CD4-positive, alpha-beta memory T cell (primary cell): ENCODE results near the gene PACSIN1. TPM values are rescaled to one million over a fixed set of nuclear protein-coding genes. Genes with fewer than 3 reads are reported as not detected.

Experiments used
- CTCF ChIA-PET: fragments of 350-600 bp; sonication (Branson Sonifier 250); formaldehyde crosslinking; loops from one replicate; lab custom pipeline; 2021; ENCODE audit warnings: inconsistent platforms; ENCODE audit not compliant: partially characterized antibody; lab: Charles Lee
- POLR2A ChIA-PET: fragments of 350-600 bp; sonication (Branson Sonifier 250); formaldehyde crosslinking; loops from one replicate; lab custom pipeline; 2021; ENCODE audit not compliant: partially characterized antibody; lab: Charles Lee
- DNase-seq, 5 donors: peaks; one replicate each; pipeline versions ENCODE4 v3.0.0 to v3.0.0-alpha.2; 2020 to 2022; ENCODE audit warnings: mixed read lengths in 1 of 5
- H3K27ac ChIP-seq: one replicate; pipeline ENCODE4 v1.7.0; 2013; ENCODE audit warnings: low read depth, low read length
- H3K27me3 ChIP-seq: 2 replicates; pipeline ENCODE4 v1.7.0; 2013; ENCODE audit warnings: mild to moderate bottlenecking, low read length, moderate library complexity; ENCODE audit not compliant: insufficient read depth
- H3K36me3 ChIP-seq: 2 replicates; pipeline ENCODE4 v1.7.0; 2013; ENCODE audit warnings: mild to moderate bottlenecking, low read length, moderate library complexity; ENCODE audit not compliant: insufficient read depth
- H3K4me1 ChIP-seq: 2 replicates; pipeline ENCODE4 v1.7.0; 2013; ENCODE audit warnings: mild to moderate bottlenecking, low read length, moderate library complexity; ENCODE audit not compliant: insufficient read depth
- H3K4me3 ChIP-seq, 2 donors: one replicate each; pipeline ENCODE4 v1.7.0; 2013; ENCODE audit warnings: low read length in 2 of 2, mild to moderate bottlenecking in 1 of 2
- H3K9me3 ChIP-seq, 2 donors: one replicate each; pipeline ENCODE4 v1.7.0; 2013; ENCODE audit warnings: low read length in 2 of 2, control low read depth in 1 of 2; ENCODE audit not compliant: control insufficient read depth in 1 of 2
- H3K27ac Mint-ChIP-seq, 7 donors: one replicate each; pipeline ENCODE4 v1.8.0; 2020 to 2021; ENCODE audit warnings: mixed read lengths in 7 of 7, mild to moderate bottlenecking in 6 of 7, inconsistent platforms in 3 of 7, moderate library complexity in 3 of 7
- H3K27me3 Mint-ChIP-seq, 2 donors: one replicate each; pipeline ENCODE4 v1.8.0; 2020 to 2021; ENCODE audit warnings: mixed read lengths in 2 of 2
- H3K36me3 Mint-ChIP-seq, 2 donors: one replicate each; pipeline ENCODE4 v1.8.0; 2020 to 2021; ENCODE audit warnings: mixed read lengths in 2 of 2, inconsistent platforms in 1 of 2, mild to moderate bottlenecking in 1 of 2
- H3K4me1 Mint-ChIP-seq, 4 donors: one replicate each; pipeline ENCODE4 v1.8.0; 2020 to 2021; ENCODE audit warnings: mixed read lengths in 4 of 4, mild to moderate bottlenecking in 1 of 4
- H3K4me3 Mint-ChIP-seq, 8 donors: one replicate each; pipeline ENCODE4 v1.8.0; 2020 to 2021; ENCODE audit warnings: mixed read lengths in 8 of 8, mild to moderate bottlenecking in 7 of 8, moderate library complexity in 6 of 8, inconsistent platforms in 3 of 8
- H3K9me3 Mint-ChIP-seq, 8 donors: one replicate each; pipeline ENCODE4 v1.8.0; 2020 to 2021; ENCODE audit warnings: mixed read lengths in 8 of 8, mild to moderate bottlenecking in 5 of 8, inconsistent platforms in 3 of 8, moderate library complexity in 1 of 8
- intact Hi-C: fragments of 100-400 bp; cut with micrococcal nuclease; formaldehyde crosslinking; loops from one replicate; pipeline ENCODE4 v1.15.1; 2023
- polyA plus RNA-seq, 2 donors: library from polyadenylated mRNA; unstranded; fragments of 300-500 nt; fragmentation: Illumina TruSeq; gene quantifications; one replicate each; pipeline ENCODE4 v1.2.3, GENCODE V29; 2021
- total RNA-seq, 2 experiments: library from RNA; stranded (reverse); gene quantifications; one replicate each; pipeline ENCODE4 v1.2.3, GENCODE V29; 2021

PACSIN1 gene
- total and polyA plus RNA-seq, 4 experiments from 2014 or later: 0.92 to 2.3 (median 2.0) TPM; not detected in 1

DNA sequence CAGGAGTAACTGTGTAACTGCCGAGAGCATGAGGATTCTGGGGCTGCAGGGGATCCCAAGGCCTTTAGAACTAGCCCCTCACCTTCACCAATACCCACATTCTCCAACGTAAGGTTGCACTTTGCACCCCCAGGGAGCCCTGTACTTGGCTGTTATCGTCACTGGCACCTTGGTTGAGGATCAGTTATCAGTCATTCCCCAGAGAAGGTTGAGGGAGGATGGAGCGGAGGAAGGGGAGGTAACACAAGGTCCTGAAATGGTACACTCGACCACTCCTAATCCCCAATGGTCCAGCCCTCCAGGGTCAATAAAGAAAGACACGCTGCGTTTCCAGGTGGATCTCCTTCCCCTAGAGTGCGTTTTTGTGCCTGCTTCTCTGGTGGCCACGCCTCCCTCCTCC, 91.4 kb downstream of the PACSIN1 start:
- Histone ChIP-seq H3K4me3 (no peak overlapping the region), H3K9me3 (no peaks in the 10 kb centered on the region), H3K27me3 (no peaks in the 10 kb centered on the region), H3K27ac (no peak overlapping the region), H3K36me3 (no peaks in the 10 kb centered on the region), H3K4me1 (no peaks in the 10 kb centered on the region)
- ChIA-PET CTCF (no interaction called here), POLR2A (no interaction called here)
- H3K36me3 Mint-ChIP-seq: no peaks in the 10 kb centered on the region
- intact Hi-C loops: no loop called here
- peaks cover 0 to 3% of the 10 kb centered on the region in 2 donors for H3K27me3 Mint-ChIP-seq
- DNase-seq: no peak
- no peak overlapping the region for H3K4me3 Mint-ChIP-seq
- H3K4me1 Mint-ChIP-seq: peaks cover 5 to 16% (median 9%) of the 10 kb centered on the region in 4 donors
- H3K27ac Mint-ChIP-seq: no peak overlapping the region
- H3K9me3 Mint-ChIP-seq: peaks cover 0 to 6% (median 0%) of the 10 kb centered on the region in 8 donors

DNA sequence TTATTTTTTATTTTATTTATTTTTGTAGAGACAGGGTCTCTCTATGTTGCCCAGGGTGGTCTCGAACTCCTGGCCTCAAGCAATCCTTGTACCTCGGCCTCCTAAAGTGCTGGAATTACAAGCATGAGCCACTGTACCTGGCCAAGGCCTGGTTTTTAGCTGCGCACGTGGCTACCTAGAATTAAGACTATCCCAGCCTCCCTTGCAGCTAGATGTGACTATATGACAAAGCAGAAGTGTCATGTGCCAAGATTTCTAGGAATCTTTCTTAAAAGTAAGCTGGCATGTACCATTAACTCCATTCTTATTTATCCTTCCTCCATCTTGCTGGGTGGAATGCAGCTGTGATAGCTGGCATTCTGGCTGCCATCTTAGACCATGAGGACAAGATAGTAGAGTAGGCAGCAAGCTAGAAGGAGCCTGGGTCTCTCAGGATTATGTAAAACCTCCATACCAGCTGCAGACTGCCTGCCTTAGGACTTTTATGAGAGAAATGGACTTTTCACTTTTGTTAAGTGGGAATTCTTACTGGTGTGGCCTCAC, 92.4 kb downstream of the PACSIN1 start:
- no peak overlapping the region for H3K4me3 ChIP-seq
- no peaks in the 10 kb centered on the region for H3K4me1 ChIP-seq
- Mint-ChIP-seq H3K27me3 (peaks cover 0 to 3% of the 10 kb centered on the region in 2 donors), H3K4me1 (peaks cover 5 to 16% (median 9%) of the 10 kb centered on the region in 4 donors), H3K36me3 (no peaks in the 10 kb centered on the region), H3K9me3 (peaks cover 0 to 6% (median 0%) of the 10 kb centered on the region in 8 donors), H3K27ac (no peak overlapping the region), H3K4me3 (no peak overlapping the region)
- no peak overlapping the region for H3K27ac ChIP-seq
- no peaks in the 10 kb centered on the region for H3K36me3 ChIP-seq
- H3K9me3 ChIP-seq: no peaks in the 10 kb centered on the region
- ChIA-PET CTCF (no interaction called here), POLR2A (no interaction called here)
- H3K27me3 ChIP-seq: no peaks in the 10 kb centered on the region
- intact Hi-C loops: no loop called here
- no peak for DNase-seq

DNA sequence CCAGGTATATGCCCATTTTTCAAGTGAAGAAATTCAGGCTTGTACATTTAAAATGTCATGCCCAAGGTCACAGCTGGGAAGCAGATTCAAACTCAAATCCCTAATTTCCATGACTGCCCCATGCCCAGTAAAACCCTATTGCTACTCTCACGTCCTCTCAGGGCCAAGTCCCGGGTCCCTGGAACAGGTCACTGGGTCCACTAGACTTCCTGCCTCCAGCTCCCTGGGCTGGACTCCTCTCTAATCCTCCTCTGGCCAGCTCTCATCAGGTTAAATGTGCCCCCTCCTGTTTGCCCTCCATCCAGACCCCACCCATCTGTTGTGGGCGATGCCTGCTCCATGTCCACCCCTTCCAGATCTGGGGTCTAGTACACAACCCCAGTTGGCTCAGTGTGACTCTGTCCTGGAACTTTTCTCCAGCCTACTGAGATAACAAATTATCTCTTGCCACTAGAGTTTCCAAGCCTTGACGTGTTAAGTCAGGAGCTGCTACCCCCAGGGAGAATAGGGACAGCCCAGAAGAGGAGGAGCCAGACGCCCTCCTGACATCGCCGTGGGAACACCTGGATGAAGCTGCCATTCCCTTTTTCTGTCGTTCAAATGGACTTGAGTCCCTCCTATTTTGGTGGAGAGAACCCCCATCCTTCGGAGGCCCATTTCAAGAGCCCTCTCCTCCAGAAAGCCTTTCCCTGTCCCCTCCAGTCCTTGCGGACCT, 93.9 kb downstream of the PACSIN1 start:
- Histone ChIP-seq H3K4me3 (no peak overlapping the region), H3K27ac (no peak overlapping the region), H3K27me3 (no peaks in the 10 kb centered on the region), H3K4me1 (no peaks in the 10 kb centered on the region), H3K9me3 (no peaks in the 10 kb centered on the region), H3K36me3 (no peaks in the 10 kb centered on the region)
- H3K9me3 Mint-ChIP-seq: peaks cover 0 to 6% (median 0%) of the 10 kb centered on the region in 8 donors
- H3K36me3 Mint-ChIP-seq: no peaks in the 10 kb centered on the region
- H3K4me1 Mint-ChIP-seq: peaks cover 0 to 6% (median 3%) of the 10 kb centered on the region in 4 donors
- intact Hi-C loops: no loop called here
- no peak for DNase-seq
- no peak overlapping the region for H3K27ac Mint-ChIP-seq
- CTCF ChIA-PET: interaction anchor here (1.7 kb wide), 1 partner anchor 98 kb away, joined by 4 read pairs; no protein-coding TSS in a partner anchor
- no peak overlapping the region for H3K4me3 Mint-ChIP-seq
- H3K27me3 Mint-ChIP-seq: peaks cover 0 to 3% of the 10 kb centered on the region in 2 donors
- POLR2A ChIA-PET: no interaction called here

DNA sequence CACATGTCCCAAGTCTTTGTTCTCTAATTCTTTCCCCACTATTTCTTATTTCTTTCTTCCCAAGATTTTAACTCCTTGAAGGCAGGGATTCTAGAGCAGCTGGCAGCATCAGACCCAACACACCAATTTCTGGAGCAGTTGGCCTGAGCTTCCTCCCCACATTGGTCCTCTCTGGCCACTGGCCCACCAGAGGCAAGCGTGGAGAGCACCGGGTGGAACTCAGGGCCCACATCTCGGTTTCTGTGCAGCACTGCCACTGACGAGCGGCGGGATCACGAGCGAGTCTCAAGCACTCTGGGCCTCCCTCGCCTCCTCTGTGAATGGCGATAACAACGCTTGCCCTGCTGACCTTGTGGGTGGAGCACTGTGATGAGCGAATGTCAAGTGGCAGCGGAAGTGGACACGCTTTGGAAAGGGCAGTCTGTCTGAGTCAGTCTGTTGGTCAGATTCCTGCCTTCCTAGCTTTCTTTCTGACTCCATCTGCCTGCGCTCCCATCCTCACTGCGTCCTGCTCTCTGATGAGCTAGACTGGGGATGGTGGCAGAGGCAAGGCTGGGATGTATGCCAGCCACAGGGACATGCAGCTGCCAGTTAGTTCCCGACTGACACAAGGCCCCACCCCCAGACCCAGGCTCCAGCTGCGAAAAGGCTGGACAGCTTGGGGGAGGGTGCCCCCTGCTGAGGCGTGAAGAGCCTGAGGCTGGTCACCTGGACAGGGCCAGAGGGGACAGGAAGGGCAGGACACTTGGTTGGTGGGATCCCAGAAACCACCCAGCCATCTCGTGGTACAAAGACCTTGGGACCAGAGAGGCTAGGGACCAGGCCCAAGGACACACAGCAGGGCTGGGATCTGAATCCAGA, 94.7 kb downstream of the PACSIN1 start:
- Histone ChIP-seq H3K4me3 (no peak overlapping the region), H3K9me3 (no peaks in the 10 kb centered on the region), H3K27me3 (no peaks in the 10 kb centered on the region), H3K27ac (no peak overlapping the region), H3K36me3 (no peaks in the 10 kb centered on the region), H3K4me1 (no peaks in the 10 kb centered on the region)
- Mint-ChIP-seq H3K9me3 (peaks cover 0 to 6% (median 0%) of the 10 kb centered on the region in 8 donors), H3K36me3 (no peaks in the 10 kb centered on the region), H3K27ac (no peak overlapping the region), H3K27me3 (peaks cover 0 to 3% of the 10 kb centered on the region in 2 donors), H3K4me1 (no peaks in the 10 kb centered on the region), H3K4me3 (no peak overlapping the region)
- no peak for DNase-seq
- CTCF ChIA-PET: interaction anchor here (1.7 kb wide), 1 partner anchor 99 kb away, joined by 4 read pairs; no protein-coding TSS in a partner anchor
- intact Hi-C loops: no loop called here
- POLR2A ChIA-PET: no interaction called here

DNA sequence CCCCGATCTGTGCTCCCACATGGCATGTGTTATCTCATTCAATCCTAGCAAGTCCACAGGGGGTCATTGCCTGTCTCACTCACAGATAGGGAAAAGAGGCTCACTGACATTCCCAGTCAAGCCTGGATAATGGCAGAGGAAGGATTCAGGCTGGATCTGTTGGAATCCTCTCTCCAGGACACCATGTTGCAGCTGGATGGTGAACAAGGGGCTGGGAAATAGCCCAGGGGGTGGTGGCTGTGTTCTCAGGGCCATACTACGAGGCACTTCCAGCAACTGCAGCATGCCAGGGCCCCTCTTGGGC, 95.3 kb downstream of the PACSIN1 start:
- no peaks in the 10 kb centered on the region for H3K36me3 Mint-ChIP-seq
- Histone ChIP-seq H3K4me1 (no peaks in the 10 kb centered on the region), H3K27me3 (no peaks in the 10 kb centered on the region), H3K27ac (no peak overlapping the region), H3K4me3 (no peak overlapping the region), H3K9me3 (no peaks in the 10 kb centered on the region), H3K36me3 (no peaks in the 10 kb centered on the region)
- H3K9me3 Mint-ChIP-seq: peaks cover 0 to 6% (median 0%) of the 10 kb centered on the region in 8 donors
- H3K27me3 Mint-ChIP-seq: peaks cover 0 to 4% of the 10 kb centered on the region in 2 donors
- ChIA-PET CTCF (no interaction called here), POLR2A (no interaction called here)
- intact Hi-C loops: no loop called here
- no peaks in the 10 kb centered on the region for H3K4me1 Mint-ChIP-seq
- H3K27ac Mint-ChIP-seq: no peak overlapping the region
- no peak for DNase-seq
- H3K4me3 Mint-ChIP-seq: no peak overlapping the region

DNA sequence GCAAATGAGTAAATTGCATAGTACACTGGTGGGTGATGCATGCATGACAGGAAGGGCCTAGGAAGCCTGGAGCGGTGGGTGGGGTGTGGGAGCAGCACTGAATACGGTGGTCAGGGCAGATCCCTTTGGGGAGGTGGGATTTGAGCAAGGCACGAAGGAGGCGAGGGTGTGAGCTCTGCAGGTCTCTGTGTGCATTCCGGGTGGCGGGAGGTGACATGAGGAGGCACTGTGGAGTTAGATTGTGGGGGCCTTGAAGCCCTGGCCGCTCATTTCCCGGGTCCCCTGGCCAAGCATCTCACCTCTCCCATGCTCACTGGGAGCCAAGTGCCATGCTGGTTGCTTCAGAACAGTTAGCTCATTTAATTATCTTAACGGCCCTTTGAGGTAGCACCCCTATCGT, 96.5 kb downstream of the PACSIN1 start:
- H3K27me3 ChIP-seq: no peaks in the 10 kb centered on the region
- Mint-ChIP-seq H3K4me3 (no peak overlapping the region), H3K27ac (no peak overlapping the region), H3K4me1 (no peaks in the 10 kb centered on the region), H3K9me3 (peaks cover 0 to 4% (median 0%) of the 10 kb centered on the region in 8 donors), H3K36me3 (no peaks in the 10 kb centered on the region), H3K27me3 (peaks cover 0 to 3% of the 10 kb centered on the region in 2 donors)
- no peaks in the 10 kb centered on the region for H3K9me3 ChIP-seq
- no peak overlapping the region for H3K27ac ChIP-seq
- intact Hi-C loops: no loop called here
- H3K4me1 ChIP-seq: no peaks in the 10 kb centered on the region
- H3K36me3 ChIP-seq: no peaks in the 10 kb centered on the region
- POLR2A ChIA-PET: no interaction called here
- CTCF ChIA-PET: interaction anchor here (0.9 kb wide), 1 partner anchor 47 kb away, joined by 3 read pairs; no protein-coding TSS in a partner anchor
- H3K4me3 ChIP-seq: no peak overlapping the region
- DNase-seq: no peak
